NCI-H2081 (cell line): Measurements from ENCODE around the gene KCTD16.
A peak's percentile ranks its signal among the peaks of the same experiment; 100 is the strongest.

Experiments
- DNase-seq, 2 experiments: peaks; one replicate each; lab custom pipeline; 2025; lab: John Stamatoyannopoulos, UW

KCTD16 gene

DNA sequence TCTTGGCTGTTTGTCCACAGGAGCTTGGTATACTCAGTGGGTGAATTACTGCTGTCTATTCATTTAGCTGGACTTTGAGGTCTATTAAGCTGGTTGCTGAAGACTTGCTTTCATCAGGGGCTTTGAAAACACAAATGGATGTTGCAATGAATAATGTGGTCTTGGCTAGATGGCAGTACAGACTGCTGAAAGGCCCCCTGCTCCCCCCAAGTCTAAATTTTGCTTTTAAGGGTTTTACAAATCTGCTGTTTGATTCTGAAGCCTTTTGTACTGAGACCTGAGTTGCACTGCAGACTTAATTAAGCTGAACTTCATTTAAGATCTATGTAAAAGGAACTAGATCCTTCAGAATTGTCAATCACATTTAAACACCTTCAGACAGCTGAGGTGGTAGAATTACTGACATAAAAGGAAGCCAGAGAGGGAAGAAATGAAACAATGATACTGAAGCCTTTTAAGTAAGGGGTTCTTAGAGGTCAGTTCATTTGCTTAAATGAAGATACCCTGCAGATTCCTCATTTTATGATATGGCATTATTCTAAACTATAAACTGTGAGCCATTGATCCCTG, 37.3 kb downstream of the KCTD16 start:
- peak; percentile 43 to 72 for DNase-seq

DNA sequence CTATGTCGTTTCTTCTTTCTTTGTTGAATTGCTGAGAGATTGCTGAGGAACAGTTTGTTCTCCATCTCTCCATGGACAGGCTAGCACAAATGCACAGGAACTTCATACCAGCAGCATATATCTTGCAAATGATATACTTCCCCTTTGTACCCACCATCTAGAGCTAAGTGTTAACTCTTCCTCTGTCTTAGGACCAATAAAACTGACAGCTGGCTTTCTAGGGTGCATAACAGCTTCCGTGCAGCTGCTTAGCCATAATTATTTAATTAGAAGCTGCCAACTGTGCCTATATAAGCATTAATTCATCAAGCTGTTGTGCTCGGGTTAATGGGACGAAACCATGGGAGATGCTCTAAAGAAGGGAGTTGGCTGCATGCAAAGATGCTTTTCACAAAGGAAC, 38.7 kb downstream of the KCTD16 start:
- DNase-seq: peak; percentile 60 to 88

DNA sequence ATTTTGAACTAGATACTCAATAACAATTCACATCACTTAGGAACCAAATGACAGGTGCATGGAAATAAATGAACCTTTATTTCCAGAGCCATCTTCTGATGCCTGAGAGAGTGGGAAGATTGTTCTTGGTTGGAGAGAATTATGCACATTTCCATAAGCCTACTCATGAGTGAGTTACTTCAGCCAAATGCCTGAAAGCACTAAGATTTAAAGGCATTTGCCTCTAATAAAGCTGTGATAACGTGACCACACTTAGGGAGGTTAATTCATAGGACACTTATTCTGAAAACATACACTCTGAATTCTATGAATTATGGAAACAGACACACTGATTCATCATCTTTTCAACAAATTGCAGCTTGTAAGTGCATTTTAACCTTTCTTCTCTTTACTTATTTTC, 40.0 kb downstream of the KCTD16 start:
- DNase-seq: no peak

DNA sequence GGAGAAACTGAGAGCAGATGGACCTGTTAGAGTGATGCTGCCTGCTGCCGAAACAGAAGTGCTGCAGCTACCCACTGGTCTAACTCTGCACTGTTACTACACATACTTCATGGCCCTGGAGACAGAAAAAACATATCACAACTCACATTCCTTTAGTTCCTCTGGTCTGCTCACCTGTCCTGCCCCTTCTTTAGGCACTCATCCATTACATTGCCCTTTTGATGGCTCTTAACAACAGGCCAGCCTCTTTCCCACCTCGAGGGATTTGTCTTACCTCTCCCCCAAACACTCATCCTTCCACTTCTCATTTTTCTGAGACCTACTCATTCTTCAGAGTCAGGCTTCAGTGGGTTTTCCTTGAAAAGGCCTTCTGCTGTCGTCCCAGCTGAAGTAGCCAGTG, 49.2 kb downstream of the KCTD16 start:
- no peak for DNase-seq

DNA sequence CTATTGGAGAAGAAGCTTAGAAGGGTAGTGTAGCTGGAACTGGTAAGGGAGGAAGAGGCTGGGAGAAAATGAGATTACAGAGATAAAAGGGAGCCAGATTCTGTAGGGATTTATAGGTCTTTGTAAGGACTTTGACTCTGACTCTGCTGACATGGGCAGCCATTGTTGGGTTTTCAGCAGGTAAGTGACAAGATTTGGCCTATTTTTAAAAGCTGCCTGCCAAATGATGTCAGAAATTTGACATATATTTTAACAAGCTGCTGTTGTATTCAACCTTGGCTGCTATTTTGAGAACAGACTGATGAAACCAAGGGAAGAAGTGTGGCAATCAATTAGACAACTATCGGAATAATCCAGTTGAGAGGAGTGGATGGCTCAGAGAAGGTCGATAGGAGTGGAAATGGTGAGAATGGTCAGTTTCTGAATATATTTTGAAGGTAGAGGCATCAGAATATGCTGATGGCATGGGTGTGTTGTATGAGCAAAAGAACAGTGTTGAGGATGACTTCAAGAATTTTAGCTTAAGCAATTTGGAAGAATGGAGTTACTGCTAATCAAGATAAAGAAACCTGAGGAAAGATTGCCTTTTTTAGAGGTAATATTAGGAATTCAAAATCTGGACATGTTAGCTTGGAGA, 56.8 kb downstream of the KCTD16 start:
- DNase-seq: no peak

DNA sequence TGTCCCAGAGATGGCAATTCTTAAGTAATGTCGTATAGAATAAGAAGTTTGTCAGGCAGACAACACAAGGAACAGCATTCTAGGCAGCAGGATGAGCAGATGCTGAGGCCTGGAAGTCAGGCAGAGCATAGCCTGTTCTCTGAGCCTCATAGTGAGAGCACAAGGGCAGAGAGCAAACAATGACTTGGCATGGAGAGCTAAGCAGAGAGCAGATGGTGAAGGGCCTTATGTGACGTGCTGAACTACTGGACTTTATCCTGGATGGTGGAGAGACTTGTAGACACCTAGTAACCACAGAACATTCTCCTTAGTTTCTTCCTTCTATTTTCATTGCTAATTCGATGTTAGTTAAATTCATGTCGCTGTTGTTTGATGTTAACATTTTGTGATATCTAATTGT, 60.1 kb downstream of the KCTD16 start:
- DNase-seq: peak; percentile 55 to 83

DNA sequence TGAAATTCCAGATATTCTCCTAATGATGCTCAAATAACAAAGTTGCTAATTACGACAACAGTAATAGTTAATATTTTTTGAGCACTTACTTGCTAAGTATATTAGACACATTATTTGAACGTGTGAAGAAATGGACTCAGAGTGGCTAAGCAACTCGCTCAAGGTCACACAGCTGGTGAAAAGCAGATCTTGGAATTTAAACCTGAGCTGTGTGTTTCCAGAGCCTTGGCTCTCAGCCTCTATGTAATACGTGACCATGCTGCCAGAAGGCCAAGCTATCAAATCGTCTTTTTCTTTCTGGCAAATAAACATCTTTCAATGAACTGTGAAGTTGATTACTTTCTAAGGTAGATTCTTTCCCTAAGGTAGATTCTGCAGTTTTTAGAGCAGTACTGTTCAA, 61.6 kb downstream of the KCTD16 start:
- no peak for DNase-seq

DNA sequence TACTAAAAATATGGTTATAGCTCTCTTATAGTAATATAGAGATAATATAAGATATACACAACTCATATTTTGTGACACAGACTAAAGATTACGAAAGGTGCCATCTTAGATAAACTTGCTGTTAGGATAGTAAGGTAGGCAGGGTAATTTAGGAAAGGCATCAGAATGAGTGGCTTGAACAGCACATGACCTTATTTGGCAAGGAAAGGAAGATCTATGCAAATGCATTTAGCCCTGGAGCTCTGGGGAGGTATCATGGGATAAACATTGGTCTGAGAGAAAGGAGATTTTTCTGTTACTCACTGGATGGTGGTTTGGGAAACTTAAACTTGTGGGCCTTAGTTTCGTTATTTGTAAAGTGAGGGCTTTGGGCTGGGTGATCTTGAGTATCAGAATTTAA, 65.8 kb downstream of the KCTD16 start:
- DNase-seq: no peak

DNA sequence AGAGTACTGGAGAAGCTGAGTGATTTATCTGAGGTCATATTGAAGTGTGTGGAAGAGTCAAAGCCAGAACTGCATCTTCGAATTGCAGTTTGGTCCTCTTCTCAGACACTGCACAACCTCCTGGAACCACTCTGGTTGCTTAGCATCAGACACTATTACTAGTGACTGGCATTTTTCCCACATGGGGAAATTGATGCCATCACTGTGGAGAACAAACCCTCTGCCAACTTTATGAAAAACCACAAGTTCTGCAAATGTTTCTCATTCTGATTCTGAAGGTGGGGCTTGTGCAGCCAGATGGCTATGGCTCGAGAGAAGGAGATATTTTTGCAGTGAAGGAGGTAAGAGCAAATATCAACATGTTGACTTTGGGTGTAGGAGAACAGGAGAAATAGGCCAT, 67.2 kb downstream of the KCTD16 start:
- no peak for DNase-seq

DNA sequence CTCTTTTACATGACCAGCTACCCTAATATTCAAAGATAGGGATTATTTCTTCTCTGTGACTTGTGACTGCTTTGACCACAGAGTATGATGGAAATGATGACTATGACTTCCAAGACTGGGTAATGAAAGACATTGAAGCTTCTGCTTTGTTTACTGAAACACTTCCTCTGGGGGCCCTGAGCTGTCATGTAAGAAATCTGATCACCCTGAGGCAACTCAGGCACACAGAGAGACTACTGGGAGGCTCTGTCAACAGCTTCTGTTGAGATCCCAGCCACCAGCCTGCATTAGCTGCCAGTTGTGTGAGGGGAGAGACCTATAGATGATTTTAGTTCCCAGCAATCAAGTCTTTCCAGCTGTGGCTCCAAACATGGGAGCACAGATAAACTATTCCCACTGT, 76.5 kb downstream of the KCTD16 start:
- DNase-seq: peak in 1 of 2 experiments; percentile 44

DNA sequence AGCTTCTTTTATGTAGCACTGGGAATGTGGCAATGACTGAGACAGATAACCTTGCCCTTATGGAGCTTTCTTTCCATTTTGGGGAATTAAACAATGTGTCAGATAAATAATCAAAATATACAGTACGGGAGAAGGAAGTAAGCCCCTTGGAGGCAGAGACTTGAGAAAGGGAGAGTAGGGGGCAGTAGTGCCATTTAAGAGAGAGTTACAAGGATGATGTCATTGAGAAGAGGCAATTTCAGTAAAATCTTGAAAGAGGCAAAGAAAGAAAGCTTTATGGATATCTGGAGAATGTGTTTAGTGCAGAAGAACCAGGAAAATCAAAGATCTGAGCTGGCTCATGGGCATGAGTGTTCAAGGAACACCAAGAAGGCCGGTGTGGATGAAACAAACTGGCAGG, 77.3 kb downstream of the KCTD16 start:
- no peak for DNase-seq

DNA sequence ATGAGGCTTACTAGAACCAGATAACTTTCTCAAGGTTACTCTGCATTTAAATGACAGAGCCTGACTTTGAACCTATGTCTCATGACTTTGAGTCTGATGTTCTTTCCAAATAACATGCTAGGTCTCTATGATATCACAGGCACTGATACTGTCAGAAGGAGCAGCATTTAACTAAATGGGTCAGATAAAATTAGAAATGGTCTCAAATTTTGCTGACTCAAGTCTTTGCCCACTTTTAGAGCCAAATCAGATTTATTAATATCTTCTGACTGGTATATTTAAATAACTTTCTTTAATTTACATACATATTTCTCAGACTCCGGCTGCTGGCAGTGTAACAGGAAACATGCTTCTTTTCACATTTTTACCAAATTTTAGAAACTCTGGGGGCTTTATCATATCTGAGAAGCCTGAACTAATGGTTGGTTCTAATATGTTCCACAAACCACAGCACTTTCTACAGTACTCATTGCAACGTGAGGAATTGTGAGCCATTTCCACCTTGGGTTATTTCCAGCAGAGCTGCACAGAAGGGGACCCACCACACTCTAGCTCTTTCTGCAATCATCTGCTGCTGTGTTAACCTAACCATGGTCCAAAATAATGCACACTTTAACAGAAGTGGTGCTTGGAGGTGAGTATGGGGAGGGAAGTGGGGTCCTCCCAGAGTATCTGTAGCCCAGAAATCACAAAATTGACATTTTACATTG, 79.2 kb downstream of the KCTD16 start:
- DNase-seq: no peak

DNA sequence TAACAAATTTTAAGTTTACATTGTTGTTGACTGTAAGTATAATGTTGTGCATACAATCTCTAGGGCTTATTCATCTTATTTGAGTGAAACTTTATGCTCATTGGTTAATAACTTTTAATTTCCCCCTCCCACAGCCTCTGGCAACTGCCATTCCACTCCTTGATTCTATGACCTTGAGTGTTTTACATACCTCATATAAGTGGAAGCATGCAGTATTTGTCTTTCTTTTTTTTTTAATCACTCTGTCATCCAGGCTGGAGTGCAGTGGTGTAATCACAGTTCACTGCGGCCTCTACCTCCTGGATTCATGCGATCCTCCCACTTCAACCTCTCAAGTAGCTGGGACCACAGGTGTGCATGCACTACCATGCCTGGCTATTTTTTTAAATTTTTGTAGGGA, 83.9 kb downstream of the KCTD16 start:
- DNase-seq: no peak

DNA sequence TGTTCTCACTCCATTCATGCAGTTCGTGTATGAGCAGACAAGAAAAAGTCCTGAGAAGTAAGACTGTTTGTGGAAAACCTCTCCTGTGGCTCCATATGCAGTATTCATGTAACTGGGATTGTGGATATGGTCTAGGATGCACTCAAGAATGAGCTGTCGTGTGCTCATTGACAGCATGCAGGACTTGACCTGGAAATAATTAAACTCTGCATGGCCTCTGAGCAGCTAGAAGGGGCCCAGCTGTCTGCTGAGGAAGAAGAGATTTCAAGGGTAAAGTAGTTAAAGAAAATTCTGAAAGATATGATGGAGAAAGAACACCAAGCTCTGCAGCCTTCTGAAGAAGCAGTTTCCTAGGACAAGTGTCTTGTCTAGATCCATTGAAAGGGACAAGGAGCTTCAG, 89.4 kb downstream of the KCTD16 start:
- DNase-seq: no peak

DNA sequence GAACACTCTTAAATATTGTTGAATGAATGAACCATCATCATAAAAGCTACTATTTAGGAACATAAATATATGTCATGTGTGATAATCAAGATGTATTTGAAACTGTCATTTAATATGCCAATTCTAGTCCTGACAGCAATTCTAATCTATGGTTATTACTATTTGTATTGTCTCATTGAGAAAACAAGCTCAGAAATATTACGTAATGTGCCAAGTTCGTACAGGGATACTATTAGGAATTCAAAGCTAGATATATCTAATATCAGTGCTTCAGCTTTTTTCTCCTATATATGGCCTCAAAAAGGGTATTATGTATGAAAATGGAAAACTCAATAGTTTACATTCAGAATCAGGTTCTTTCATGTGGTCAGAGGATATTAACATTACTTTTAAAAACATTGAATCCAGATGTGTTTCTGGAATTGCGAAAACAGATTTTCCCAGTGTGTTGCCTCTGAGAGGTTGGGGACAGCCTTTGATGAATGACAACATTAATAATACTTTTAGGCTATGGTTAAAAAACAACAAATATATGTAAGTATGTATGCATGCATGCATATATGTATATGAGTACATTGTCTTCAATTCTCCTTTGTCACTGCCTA, 95.1 kb downstream of the KCTD16 start:
- no peak for DNase-seq

DNA sequence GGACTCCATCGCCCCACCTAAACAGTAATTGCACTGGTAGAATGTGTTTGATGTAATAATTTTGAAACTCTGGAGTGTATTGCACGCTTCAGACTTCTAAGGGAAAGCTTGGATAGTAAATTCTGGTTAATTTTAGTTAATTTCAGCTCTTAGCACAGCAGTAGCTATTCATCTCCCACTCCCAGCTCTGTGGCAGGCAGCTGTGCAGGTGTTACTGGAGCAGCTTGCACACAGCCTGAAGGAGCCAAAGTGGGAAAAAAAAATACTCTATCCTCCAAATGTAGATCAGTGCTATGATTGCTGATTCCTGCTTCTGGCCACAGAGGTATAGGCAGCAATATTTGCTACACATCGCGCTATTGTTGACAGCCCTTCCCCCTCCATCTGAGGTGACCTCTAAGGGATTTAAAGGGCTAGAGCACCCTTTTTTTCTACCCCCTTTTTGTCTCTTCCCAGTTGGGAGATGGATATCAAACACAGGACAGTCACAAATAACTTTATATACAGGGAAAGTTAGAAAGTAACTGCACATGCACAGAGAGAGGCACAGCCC, 97.4 kb downstream of the KCTD16 start:
- DNase-seq: peak; percentile 25 to 76

DNA sequence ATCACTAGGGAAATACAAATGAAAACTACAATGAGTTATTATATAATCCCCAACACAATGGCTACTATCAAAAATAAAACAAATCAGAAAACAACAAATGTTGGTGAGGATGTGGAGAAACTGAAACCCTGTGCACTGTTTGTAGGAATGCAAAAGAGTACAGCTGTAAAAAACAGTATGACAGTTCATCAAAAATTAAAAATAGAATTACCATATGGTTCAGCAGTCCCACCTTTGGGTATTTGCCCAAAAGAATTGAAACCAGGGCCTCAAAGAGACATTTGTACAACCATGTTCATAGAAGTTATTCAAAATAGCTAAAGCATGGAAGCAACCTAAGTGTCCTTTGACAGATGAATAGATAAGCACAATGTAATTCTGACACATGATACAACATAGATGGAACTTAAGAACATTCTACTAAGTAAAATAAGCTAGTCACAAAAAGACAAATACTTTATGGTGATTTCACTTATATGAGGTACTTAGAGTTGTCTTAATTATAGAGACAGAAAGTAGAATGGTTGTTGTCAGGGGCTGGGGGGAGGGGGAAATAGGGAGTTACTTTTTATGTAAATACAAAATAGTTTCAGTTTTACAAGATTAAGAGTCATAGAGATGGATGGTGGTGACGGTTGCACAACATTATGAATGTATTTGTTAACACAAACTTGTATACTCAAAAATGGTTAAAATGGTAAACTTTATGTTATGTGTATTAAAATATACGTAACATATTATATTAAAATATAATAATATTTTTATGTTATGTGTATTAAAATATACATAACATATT, 102.8 kb downstream of the KCTD16 start:
- no peak for DNase-seq

DNA sequence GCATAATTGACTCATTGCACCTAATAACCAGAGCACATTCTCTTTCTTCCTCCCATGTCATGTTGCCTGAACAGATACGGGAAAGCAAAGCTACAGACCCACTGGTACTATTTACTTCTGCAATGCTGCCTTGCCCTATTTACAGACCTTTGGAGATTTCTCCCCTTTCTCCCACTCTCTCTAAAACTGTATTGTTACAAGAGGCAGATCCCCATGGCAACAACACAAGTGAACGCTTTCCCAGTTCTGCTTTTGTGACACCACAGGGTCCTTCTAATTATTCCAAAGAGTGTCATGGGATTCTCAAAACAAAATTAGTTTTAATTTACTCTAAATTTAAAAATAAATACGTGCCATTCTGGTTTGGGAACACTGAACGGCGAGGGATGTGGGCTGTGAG, 104.7 kb downstream of the KCTD16 start:
- DNase-seq: peak in 1 of 2 experiments; percentile 60

DNA sequence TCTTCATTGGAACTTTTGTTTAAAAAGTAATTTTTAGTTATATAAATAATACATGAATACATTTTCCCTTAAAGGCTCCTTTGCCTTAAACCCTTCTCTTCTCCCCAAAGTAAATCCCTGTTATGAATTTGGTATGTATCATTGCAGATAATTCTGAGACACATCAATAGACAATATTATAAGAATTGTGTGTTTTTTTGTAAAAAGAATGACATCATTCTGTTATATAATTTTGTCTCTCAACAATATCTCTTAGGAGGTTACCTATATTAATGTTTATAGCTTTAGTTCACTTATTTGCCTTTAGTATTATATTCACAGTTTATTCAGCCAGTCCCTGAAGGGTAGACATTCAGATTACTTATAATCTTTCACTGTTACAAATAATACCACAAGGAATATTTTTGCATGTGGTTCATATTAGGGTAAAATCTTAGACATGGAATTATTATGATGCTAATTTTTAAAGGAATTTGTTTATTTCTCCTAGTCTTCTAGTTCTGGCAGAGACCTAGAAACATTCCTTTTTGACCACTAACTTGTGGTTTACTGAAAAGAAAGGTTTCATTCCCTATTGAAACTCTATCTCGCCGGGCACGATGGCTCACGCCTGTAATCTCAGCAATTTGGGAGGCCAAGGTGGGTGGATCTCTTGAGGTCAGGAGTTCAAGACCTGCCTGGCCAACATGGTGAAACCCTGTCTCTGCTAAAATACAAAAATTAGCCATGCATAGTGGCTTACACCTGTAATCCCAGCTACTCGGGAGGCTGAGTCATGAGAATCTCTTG, 105.6 kb downstream of the KCTD16 start:
- no peak for DNase-seq

DNA sequence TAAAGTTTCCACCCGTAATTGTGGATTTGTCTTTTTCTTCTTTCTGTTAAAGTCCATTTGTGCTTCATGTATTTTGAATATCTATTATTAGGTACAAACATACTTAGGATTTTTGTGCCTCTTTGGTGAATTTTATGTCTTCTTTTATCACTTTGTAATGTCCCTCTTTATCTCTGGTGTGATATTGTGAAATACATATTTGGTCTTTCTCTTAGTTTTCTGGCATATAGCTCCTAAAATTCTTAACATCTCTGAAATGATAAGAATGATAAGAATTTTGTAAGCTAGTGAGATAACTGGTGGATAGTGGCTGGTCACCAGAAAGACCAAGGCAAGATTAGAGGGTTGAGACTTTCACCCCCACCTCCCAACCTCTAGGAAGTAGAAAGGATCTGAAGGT, 111.1 kb downstream of the KCTD16 start:
- no peak for DNase-seq

DNA sequence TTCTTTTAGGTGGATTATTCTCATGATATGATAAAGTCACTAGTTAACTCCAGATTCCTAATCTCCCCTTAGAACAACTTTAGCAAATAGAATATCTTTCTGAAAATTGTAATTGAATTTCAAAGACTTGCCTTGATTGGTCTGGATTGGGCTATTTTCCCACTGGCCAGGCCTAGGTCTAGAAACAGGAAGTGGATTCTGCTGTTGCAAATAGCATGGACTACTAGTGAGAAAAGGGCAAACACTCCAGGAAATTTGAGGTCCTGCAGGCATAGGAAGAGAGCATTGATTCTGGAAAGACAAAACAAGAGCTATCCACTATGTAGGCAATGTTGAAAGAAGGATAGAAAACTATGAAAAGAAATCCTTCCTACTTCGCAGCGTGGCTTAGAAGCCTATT, 113.4 kb downstream of the KCTD16 start:
- DNase-seq: no peak
